HepG2 (cell line): ENCODE measurements around the gene KIAA1191. TPM values are rescaled to one million over a fixed set of nuclear protein-coding genes. Genes with fewer than 3 reads are reported as not detected.

Experiments
- ATRX ChIP-seq: sonication (generic); formaldehyde crosslinking; IDR thresholded peaks from 2 replicates; pipeline ENCODE4 v1.4.0; 2020; ENCODE audit warnings: missing genetic modification reagents, borderline replicate concordance
- BRD4 ChIP-seq: sonication (generic); formaldehyde crosslinking; IDR thresholded peaks from 2 replicates; pipeline ENCODE4 v1.4.0; 2020; ENCODE audit warnings: missing genetic modification reagents
- CENPX ChIP-seq: sonication (generic); formaldehyde crosslinking; IDR thresholded peaks from 2 replicates; pipeline ENCODE4 v1.9.0; 2021; ENCODE audit warnings: mild to moderate bottlenecking, missing genetic modification reagents, moderate library complexity
- ETV5 ChIP-seq: IDR thresholded peaks from 2 replicates; pipeline ENCODE4 v1.6.1; 2018; ENCODE audit warnings: missing biosample characterization, missing genetic modification reagents, inconsistent platforms, borderline replicate concordance
- FOXJ3 ChIP-seq: sonication (generic); formaldehyde crosslinking; IDR thresholded peaks from 2 replicates; pipeline ENCODE4 v1.4.0; 2020; ENCODE audit warnings: missing genetic modification reagents, mild to moderate bottlenecking, borderline replicate concordance
- FOXK1 ChIP-seq: sonication (generic); formaldehyde crosslinking; IDR thresholded peaks from 2 replicates; pipeline ENCODE4 v1.4.0; 2020; ENCODE audit warnings: low read depth, missing genetic modification reagents, borderline replicate concordance
- KDM3A ChIP-seq: IDR thresholded peaks from 2 replicates; pipeline ENCODE4 v1.6.1; 2018; ENCODE audit warnings: low read depth, missing compliant biosample characterization
- MED1 ChIP-seq: sonication (generic); formaldehyde crosslinking; IDR thresholded peaks from 2 replicates; pipeline ENCODE4 v1.4.0; 2020; ENCODE audit warnings: missing genetic modification reagents
- NCOA2 ChIP-seq: sonication (generic); formaldehyde crosslinking; IDR thresholded peaks from 2 replicates; pipeline ENCODE4 v1.8.0; 2022; ENCODE audit warnings: inconsistent platforms
- SIN3A ChIP-seq: IDR thresholded peaks from 2 replicates; pipeline ENCODE4 v1.6.1; 2011; ENCODE audit warnings: low read depth, mild to moderate bottlenecking, control low read depth, low read length, borderline replicate concordance
- SMARCE1 ChIP-seq: fragments of 450-650 bp; IDR thresholded peaks from 2 replicates; pipeline ENCODE4 v1.6.1; 2017; ENCODE audit warnings: borderline replicate concordance
- ZFYVE20 ChIP-seq: sonication (generic); formaldehyde crosslinking; IDR thresholded peaks from 2 replicates; pipeline ENCODE4 v1.8.0; 2023; ENCODE audit warnings: low read depth, mild to moderate bottlenecking, moderate library complexity, missing genetic modification reagents, borderline replicate concordance
- ZNF432 ChIP-seq: sonication (generic); formaldehyde crosslinking; IDR thresholded peaks from 2 replicates; pipeline ENCODE4 v1.5.0; 2020; ENCODE audit warnings: missing genetic modification reagents, mild to moderate bottlenecking, borderline replicate concordance
- ZNF569 ChIP-seq: sonication (generic); formaldehyde crosslinking; IDR thresholded peaks from 2 replicates; pipeline ENCODE4 v1.5.0; 2020; ENCODE audit warnings: mild to moderate bottlenecking, missing genetic modification reagents, moderate library complexity, borderline replicate concordance
- ZNF660 ChIP-seq: sonication (generic); formaldehyde crosslinking; IDR thresholded peaks from 2 replicates; pipeline ENCODE4 v1.5.1; 2020; ENCODE audit warnings: mild to moderate bottlenecking, low read depth, missing genetic modification reagents, borderline replicate concordance
- ZNF747 ChIP-seq: sonication (generic); formaldehyde crosslinking; IDR thresholded peaks from 2 replicates; pipeline ENCODE4 v1.8.1; 2023; ENCODE audit warnings: missing genetic modification reagents, mild to moderate bottlenecking, borderline replicate concordance
- polyA plus RNA-seq, 8 experiments: library from polyadenylated mRNA; depleted of rRNA in 3 of 8; stranded (reverse) in 7 of 8; unstranded in 1 of 8; fragments of >200 nt; fragmentation: Illumina TruSeq in 4 of 8; extraction: Trizol in 4 of 8; gene quantifications; 2 replicates each; pipeline versions ENCODE4 v1.2.1 to v1.2.3, GENCODE V29; 2011 to 2016; ENCODE audit warnings: low read depth in 4 of 8, missing spikeins in 1 of 8, mixed read lengths in 1 of 8; ENCODE audit not compliant: insufficient read depth in 1 of 8
- total RNA-seq, 5 experiments: library from RNA; depleted of rRNA; stranded (reverse); fragments of >200 nt; fragmentation: Illumina TruSeq; extraction: Trizol; gene quantifications; 2 replicates each; pipeline ENCODE4 v1.2.3, GENCODE V29; 2016; ENCODE audit warnings: low read depth in 1 of 5
- TF ChIP-seq, protein P1 (sequence below): sonication (generic); formaldehyde crosslinking; IDR thresholded peaks from 2 replicates; pipeline ENCODE4 v1.4.0; 2020; ENCODE audit warnings: low read depth, missing genetic modification reagents
- TF ChIP-seq, protein P2 (sequence below): sonication (generic); formaldehyde crosslinking; IDR thresholded peaks from 2 replicates; pipeline ENCODE4 v1.8.0; 2022; ENCODE audit warnings: missing genetic modification reagents, mild to moderate bottlenecking, inconsistent platforms, borderline replicate concordance
- TF ChIP-seq, protein P3 (sequence below): sonication (generic); formaldehyde crosslinking; IDR thresholded peaks from 2 replicates; pipeline ENCODE4 v1.5.1; 2020; ENCODE audit warnings: mild to moderate bottlenecking, moderate library complexity, missing genetic modification reagents

The KIAA1191 gene
- total and polyA plus RNA-seq, 2 of the 13 experiments (the other 11 are each of a cell fraction or from before 2014, with no cell fraction given): 63.6 to 103 TPM

DNA sequence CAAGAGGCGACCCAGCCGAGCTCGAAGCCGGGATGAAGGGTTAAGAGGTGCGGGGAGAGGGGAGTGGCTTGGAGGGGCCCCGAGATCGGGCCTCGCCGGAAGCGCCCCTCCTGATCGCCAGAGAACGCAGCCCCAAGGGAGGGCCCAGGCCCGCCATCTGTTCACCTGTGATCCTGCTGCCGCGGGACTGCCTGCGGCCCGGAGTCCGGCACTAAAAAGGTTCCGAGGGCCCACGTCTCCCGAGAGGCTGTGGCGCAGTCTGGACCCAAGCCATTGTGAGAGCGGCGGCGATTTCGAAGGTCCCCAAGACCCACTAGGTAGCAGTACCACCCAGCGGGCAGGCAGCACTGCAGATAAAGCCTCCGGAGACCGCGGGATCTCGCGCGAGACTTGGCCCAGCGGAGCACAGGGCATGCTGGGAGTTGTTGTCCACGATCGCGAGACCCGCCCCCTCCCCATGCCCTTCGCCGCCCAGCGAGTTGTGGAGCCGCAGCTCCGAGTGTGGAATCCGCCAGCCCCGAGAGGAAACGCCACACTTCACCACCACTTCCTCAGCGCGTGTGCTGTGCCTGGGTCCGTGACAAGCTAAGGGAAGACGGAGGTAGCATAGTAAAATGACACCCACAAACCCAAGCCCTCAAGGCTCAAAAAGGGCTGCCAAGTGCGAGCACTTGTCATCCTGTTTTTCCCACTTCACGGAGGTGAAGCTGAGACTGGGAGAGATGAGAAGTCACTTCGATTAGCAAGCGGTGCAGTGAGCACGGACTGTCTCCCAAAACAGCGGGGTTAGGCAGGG lies at the start of gene KIAA1191 (continued):
- peak; percentile 79; the same call in 1 of the 2 replicates for TF ChIP-seq ZFYVE20 (CRISPR knock-in tag)
- 0 out of 2 replicates have a peak, but pooled peaks have one; percentile 44 for TF ChIP-seq KDM3A
- TF ChIP-seq BRD4 (CRISPR knock-in tag): no peak
- TF ChIP-seq, protein P1, sequence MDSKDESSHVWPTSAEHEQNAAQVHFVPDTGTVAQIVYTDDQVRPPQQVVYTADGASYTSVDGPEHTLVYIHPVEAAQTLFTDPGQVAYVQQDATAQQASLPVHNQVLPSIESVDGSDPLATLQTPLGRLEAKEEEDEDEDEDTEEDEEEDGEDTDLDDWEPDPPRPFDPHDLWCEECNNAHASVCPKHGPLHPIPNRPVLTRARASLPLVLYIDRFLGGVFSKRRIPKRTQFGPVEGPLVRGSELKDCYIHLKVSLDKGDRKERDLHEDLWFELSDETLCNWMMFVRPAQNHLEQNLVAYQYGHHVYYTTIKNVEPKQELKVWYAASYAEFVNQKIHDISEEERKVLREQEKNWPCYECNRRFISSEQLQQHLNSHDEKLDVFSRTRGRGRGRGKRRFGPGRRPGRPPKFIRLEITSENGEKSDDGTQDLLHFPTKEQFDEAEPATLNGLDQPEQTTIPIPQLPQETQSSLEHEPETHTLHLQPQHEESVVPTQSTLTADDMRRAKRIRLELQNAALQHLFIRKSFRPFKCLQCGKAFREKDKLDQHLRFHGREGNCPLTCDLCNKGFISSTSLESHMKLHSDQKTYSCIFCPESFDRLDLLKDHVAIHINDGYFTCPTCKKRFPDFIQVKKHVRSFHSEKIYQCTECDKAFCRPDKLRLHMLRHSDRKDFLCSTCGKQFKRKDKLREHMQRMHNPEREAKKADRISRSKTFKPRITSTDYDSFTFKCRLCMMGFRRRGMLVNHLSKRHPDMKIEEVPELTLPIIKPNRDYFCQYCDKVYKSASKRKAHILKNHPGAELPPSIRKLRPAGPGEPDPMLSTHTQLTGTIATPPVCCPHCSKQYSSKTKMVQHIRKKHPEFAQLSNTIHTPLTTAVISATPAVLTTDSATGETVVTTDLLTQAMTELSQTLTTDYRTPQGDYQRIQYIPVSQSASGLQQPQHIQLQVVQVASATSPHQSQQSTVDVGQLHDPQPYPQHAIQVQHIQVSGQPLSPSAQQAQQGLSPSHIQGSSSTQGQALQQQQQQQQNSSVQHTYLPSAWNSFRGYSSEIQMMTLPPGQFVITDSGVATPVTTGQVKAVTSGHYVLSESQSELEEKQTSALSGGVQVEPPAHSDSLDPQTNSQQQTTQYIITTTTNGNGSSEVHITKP (CRISPR knock-in tag): peak; percentile 37; the same call in 1 of the 2 replicates
- TF ChIP-seq FOXJ3 (CRISPR knock-in tag): peak; percentile 42; the same call in 1 of the 2 replicates
- TF ChIP-seq ZNF747: no peak
- TF ChIP-seq MED1 (CRISPR knock-in tag): no peak; the same call in 1 of the 2 replicates
- TF ChIP-seq ATRX: no peak
- TF ChIP-seq NCOA2 (CRISPR knock-in tag): peak; percentile 65
- TF ChIP-seq ETV5: peak; percentile 68
- 0 out of 2 replicates have a peak, but pooled peaks have one; percentile 41 for TF ChIP-seq ZNF569 (CRISPR knock-in tag)
- TF ChIP-seq ZNF660 (CRISPR knock-in tag): no peak
- TF ChIP-seq, protein P2, sequence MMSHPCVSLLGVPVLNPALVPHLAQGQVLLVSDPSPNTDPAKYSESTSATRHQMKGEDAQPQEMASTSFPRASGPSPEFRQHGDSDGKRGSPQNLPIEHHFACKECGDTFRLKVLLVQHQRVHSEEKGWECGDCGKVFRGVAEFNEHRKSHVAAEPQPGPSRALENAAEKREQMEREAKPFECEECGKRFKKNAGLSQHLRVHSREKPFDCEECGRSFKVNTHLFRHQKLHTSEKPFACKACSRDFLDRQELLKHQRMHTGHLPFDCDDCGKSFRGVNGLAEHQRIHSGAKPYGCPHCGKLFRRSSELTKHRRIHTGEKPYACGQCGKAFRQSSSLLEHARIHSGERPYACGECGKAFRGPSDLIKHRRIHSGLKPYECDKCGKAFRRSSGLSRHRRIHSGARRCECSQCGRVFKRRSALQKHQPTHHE (CRISPR knock-in tag): no peak
- no peak for TF ChIP-seq ZNF432 (CRISPR knock-in tag)
- no peak for TF ChIP-seq SMARCE1
- TF ChIP-seq, protein P3, sequence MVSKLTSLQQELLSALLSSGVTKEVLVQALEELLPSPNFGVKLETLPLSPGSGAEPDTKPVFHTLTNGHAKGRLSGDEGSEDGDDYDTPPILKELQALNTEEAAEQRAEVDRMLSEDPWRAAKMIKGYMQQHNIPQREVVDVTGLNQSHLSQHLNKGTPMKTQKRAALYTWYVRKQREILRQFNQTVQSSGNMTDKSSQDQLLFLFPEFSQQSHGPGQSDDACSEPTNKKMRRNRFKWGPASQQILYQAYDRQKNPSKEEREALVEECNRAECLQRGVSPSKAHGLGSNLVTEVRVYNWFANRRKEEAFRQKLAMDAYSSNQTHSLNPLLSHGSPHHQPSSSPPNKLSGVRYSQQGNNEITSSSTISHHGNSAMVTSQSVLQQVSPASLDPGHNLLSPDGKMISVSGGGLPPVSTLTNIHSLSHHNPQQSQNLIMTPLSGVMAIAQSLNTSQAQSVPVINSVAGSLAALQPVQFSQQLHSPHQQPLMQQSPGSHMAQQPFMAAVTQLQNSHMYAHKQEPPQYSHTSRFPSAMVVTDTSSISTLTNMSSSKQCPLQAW (CRISPR knock-in tag): peak; percentile 45; the same call in 1 of the 2 replicates
- TF ChIP-seq SIN3A: 0 out of 2 replicates have a peak, but pooled peaks have one; percentile 94
- TF ChIP-seq FOXK1: peak; percentile 88; the same call in 1 of the 2 replicates
- TF ChIP-seq CENPX (CRISPR knock-in tag): no peak
